ENCODE results near the gene IRF4.
A peak's percentile ranks its signal among the peaks of the same experiment; 100 is the strongest.
"Not testable (repeated sequence)": the region's sequence is repeated elsewhere in the genome, so short reads cannot be mapped to it uniquely, and the experiment has no call there.

Gene IRF4

DNA sequence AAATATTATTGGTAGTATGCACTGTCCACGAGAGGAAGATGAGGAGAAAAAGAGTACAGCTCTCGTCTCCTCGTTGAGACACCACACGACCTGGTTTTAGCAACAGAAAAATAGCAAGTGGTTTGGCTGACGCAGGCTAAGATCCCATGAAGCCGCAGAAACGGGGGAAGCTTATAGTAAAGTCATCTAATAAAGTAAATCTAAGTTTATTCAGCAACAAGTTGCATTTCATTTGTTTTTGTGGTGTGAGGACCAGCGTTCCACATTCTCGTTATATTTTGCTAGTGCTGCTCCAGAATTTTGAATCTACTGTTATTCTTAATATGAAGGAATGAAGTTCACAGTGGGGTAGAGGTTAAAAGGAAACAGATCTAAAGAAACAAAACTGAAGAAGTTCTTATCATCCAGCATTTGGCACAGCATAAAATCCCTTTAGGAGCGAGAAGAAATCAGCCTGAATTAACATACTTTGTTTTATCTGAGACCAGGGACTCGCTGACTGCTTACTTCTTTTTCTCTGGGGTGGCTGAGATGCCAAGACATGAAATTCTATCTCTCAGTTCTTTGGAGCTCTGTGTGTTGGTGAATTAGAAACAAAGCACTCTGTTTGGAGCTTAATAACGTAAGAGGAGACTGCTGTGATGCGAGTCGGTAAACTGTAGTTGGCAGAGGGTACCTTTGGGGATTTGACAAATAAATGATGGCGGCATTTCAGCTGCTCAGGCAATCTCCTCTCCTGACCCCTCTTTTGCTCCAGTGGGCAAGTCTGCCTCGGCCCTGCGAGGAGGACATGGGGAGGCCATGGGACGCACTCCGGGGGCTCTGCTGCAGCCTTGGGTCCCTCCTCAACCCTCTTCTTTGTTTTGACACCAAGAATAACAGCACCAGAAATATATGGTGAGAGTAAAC, 24.9 kb upstream of the IRF4 start:
- DNase-seq: peak; percentile 36

DNA sequence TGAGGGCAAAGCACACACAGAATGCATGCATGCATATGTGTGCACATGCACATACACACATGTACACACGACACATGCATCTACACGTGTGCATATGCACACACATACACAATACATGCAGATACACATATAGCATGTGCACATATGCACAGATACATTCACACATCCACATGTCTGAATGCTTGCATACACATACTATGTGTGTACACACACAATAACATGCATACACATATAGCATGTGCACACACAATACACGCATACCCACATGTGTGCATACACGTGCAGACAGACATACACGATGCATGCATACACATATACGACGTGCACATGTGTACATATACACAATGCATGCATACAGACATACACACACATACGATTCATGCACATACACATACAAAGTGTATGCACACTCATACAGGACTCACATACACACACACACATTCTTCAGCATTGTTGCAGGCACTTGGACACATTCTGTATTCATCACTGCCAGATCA, 24.2 kb upstream of the IRF4 start:
- no peak for DNase-seq

DNA sequence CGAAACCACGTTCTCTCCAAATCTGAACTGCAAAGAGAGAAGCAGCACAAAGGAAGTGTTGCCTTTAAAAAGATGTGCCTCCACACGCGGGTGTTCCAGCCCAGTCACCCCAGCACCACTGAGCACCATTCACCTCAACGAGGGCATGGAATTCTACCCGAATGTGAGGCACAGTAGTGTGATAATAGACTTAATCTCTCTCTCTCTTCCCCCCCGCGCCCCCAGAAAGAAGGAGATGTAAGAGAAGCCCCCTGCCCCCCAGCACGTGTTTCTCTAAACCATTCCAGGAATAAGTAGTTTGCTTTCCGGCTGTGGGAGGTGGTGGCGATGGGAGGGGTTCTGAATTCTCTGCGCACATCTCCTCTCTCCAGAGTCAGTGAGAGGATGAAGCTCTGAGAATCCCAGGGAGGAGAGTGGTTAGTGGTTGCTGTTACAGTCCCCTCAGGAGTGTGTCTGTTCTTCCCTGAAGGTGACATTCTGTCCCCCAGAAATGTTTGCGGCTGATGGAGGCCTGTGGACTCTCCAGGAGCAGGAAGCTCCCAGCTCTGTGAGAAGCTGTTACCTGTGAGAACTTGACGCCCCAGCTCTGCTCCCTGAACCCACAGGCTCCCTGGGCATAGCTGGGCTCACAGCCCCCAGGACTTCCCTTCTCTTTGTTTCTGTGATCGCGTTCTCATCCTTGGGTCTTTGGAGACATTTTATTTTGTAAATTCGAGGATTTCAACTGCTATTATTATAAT, 23.5 kb upstream of the IRF4 start:
- no peak for DNase-seq

DNA sequence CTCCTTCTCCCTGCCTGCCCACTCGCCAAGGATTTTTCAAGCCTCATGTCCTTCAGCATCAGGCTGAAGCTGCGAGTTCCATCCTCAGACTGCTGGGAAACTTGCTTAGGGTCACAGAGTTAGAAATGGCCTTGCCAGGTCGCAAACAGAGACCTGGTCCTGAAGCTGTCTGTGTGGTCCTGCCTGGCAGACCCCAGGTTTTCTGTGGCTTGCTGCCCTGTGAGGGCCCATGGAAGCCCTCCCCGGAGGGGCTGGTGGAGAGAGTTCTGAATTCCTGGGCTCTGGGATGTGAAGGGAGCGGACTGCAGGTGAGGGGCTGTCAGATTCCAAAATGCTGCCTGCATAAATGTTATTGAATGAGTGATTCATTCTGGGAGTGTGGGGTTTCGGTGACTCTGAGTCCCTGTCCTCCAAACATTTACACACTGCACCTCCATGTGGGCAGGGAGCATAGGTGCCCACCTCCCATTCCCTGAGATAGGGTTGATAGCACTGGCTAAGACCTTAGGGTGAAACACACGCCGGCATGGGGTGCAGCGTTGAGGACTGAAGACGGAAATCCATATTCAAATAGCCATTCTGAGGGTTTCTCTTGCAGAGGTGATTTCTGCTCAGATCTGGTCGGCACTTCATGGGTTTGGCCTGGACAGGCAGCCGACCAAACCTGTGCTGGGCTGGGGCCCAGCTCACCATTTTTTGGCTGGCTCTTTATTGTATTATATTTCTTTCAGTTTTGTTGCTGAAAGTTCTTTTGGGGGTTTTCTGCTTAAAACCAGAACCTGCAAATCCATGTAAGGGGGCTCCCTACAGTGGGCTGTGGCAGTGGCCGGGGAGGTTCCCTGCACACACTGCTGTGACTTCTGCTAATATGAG, 21.8 kb upstream of the IRF4 start:
- DNase-seq: no peak

DNA sequence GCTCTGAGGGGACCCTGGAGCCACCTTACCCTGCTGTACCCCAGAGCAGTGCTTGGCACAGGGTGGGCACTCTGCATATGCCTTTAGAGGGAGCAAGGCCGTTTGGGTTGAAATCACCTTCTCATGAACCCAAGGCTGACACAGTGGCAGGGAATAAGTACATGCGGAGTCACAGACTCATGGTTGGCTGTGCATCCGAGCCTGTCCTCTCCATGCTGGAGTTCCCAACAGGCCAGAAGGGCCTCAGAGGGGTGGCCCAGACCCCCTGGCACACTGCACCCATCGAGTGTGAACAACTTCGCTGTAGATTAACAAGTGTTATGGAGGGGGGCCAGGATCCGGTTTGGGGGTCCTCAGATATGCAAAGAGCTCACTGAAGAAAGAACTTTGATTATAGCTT, 21.0 kb upstream of the IRF4 start:
- no peak for DNase-seq

DNA sequence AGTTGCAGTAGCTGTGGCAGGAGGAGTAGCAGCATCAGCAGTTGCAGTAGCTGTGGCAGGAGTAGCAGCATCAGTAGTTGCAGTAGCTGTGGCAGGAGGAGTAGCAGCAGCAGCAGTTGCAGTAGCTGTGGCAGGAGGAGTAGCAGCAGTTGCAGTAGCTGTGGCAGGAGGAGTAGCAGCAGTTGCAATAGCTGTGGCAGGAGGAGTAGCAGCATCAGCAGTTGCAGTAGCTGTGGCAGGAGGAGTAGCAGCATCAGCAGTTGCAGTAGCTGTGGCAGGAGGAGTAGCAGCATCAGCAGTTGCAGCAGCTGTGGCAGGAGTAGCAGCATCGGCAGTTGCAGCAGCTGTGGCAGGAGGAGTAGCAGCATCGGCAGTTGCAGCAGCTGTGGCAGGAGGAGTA, 19.7 kb upstream of the IRF4 start:
- not testable (repeated sequence) for DNase-seq

DNA sequence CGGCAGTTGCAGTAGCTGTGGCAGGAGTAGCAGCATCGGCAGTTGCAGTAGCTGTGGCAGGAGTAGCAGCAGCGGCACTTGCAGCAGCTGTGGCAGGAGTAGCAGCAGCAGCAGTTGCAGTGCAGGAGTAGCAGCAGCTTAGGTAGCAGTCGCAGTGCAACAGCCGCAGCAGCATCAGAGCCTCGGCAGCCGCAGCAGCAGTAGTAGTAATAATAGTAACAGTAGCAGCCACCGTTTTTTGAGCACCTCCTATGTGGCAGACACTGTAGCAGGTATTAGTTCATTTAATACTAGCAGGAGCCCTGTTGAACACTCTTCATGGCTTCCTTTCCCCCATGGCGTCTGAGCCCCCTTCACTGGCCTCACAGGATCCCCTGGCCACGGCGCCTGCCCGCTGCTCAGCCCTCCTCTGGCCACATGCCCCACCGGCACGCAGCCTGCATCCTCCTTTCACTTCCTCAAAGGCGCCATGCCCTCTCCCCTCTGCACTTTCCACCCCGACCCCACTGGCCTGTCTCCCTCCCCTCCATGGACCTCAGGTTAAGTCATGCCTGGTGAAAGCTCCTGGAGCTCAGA, 19.1 kb upstream of the IRF4 start:
- no peak for DNase-seq

DNA sequence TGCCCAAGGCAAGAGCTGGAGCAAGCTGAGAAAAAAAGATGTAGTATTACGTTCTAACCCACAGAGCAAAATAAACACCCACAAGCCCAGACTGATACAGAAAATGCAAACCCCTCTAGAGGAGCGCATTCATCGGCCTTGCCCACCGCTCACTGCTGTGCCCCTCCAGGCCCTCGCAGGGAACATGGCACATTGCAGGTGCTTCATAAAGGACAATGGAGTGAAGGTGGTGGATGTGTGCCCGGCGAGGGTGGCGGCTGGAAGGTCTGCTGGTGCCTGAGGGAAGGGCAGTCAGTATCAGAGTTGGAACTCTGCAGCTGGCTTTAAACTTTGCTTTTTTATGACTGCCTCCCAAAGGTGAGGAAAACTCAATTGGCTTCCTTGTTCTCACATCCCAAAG, 18.5 kb upstream of the IRF4 start:
- no peak for DNase-seq

DNA sequence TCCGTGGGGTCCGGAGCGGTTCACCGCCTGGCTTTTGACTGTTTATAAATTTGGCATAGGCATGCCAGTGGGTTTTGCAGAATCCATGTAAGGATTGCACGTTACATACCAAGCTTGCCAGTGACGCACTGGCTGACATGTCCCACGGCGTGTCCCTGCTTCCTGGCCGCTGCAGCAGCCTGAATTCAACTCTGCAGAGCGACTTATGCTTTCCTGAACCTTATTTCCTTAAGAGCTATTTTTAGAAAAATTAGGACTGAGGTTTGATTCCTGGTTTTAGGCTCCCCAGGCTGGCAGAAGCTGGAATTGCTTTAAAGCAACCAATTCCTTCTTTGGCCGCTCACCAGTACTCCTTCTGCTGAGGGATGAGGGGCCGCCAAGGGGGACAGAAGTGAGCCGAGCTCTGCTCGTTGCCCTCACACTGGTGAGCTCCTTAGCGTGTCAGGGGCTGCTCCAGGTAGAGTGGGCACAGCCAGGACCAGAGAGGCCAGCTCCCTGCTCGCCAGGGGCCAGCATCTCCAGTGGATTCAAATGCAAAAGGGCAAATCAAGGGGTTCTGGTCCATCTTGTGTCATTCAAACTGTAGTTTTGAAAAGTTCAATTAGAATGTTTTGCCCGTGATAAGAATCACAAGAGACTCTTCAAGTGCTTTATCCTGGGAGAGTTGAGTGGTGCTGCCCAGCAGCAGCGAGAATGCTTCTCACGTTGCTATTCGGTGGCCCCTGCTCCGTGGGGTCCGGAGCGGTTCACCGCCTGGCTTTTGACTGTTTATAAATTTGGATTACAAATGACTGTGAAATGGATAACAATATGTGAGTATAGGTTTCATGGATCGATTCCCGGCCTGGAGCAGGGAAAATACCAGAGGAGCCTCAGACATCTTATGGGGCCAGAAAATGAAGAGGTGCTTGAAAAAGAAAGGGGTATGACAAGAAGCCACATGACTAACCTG, 17.5 kb upstream of the IRF4 start:
- no peak for DNase-seq

DNA sequence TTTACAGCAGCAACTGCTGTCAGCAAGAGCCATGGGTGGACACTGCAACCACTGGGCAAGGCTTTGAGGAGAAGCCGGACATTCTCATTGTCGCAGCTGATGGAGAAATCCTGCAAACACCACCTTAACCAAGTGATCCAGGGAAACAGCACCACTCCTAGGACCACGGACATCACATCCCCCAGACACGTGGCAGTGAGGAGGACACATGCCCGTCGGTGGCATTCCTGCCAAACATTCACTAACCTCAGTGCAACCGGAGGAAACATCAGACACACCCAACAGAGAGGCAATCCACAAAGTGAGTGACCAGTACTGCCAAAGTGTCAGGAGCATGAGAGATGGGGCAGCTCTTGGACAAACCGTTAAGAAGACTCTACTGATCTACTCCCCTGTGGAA, 16.6 kb upstream of the IRF4 start:
- no peak for DNase-seq

DNA sequence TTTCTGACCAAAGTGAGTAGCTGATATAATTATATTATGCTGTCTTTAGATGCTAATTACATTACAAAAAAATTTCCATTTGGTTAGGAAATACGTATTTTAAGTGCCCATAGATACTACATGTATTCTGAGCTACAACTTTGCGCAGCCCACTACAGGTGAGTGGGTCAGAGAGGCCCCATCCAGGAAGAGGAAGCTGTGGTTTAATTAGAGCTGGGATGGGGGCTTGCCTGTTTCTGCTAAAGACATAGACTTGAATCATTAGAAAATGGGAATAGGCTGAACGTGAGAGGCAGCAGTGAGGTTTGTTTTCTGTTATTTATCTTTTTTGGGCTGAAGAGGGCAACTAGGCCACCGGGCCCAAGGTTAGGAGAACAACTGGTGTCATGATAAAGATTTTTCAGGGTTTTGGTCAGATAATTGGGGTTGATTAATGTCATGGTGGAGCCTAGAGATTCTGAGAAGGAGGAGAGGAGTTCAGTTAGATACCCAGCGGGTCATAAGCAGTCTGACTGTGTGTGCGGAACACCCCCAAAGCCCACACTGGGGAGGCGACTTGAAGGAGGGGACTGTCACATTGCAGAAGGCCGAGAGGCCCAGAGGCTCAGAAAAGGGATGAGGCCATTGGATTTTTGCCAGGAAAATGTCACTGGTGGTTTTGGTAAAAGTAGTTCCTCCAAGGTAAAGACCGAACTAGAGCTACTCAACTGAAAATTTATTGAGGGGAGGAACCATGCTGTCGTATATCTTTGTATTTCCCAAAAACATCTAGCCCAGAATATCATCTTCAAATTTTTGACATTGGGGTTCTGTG, 14.5 kb upstream of the IRF4 start:
- no peak for DNase-seq

DNA sequence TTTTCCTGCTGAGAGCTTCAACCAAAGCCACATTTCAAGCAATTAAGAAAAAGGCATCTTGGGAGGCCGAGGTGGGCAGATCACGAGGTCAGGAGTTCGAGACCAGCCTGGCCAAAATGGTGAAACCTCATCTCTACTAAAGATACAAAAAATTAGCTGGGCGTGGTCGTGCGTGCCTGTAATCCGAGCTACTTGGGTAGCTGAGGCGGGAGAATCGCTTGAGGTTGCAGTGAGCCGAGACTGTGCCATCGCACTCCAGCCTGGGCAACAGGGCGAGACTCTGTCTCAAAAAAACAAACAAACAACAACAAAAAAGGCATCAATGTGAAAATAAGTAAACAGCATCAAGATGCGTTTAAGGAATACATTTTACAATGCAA, 13.9 kb upstream of the IRF4 start:
- not testable (repeated sequence) for DNase-seq

DNA sequence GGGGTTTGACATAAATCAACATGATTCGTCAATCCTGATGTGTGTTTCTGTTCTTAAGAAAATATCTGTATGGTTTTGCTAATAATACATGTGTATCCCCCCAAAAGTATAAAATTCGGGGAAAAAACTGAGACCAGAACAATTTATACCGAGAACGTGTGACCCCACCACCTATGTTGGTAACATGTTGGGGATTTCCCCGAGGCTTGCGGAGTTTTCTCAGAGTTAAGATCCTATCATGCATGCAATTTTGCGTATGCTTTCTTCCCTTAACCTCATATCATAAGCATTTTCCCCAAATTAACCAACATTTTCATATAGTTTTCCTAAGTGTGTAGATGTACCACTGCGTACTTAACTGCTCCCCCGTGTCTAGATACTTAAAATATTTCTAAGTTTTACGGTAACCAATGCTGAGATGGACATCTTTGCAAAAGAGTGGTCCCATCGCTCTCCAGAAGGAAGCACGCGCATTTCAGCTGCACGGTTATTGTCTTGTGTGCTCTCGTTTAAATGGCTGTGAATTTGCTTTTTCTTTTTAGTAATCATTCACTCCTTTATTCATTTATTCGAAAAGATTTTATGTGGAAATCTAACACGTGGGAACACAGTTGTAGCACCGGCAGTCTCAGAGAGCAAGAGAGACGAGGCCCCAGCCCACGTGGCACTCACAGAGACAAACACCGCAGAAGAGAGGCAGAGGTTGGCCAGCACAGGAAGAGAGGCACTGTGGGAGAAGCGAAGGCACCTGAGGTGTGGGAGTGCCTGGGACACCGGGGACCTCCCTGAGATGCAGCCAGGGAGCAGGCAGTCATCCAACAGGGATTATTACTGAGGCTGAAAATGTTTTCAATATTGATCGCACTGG, 13.2 kb upstream of the IRF4 start:
- DNase-seq: no peak

DNA sequence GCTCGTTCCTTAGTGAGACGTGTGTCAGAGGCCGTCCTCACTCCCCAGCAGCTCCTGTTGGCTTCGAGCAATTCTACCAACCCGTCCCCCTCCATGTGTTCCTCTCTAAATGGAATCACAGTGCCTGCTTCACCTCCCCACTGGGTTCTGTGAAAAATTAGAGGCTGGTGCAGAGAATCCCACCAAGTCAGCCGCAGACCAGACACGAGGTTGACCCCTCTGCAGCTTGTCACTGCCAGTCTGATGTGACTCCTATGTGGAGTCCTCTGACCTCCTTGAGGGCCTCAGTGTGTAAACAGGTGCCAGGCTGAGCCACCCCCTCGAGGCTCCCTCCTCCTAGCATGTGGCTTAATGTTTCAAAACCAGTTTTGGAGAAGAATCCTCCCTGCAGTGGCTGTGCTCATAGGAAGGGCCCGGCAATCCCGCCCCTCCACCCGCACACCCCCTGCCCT, 12.6 kb upstream of the IRF4 start:
- DNase-seq: no peak

DNA sequence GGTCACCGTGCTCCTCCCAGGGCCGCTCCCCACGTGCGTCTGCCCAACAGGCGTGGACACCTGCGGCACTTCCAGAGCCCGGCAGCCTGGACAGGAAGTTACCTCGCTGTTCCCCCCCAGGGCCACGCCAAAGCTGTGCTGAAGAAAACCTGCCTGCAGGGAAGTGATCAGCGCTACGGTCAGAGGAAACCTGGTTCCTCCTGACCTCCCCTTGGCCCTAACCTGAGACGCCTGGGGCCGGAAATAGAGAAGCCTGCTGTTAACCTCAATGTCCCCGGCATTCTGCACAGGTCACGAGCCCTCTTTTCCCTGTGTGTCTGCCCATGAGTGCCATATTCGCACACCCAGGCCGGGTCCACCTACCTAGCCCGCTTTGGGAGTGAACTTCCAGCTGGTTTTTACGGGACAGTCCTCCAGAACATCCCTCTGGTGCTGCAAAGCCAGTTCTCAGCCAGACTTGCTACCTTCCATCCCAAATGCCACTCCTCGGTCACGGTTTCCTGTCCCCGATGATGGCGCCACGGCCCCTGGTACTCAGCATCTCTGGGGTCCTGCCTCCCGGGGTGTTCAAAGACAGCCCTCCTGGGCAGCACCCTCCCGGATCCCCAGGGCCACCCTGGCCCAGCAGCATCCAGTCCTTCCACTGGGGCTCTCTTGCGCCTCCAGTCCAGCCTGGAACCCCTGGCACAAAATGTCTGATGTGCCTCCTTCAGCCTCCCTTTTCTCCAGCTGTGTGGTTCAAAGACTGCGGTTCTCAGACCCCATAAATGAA, 12.0 kb upstream of the IRF4 start:
- DNase-seq: no peak

DNA sequence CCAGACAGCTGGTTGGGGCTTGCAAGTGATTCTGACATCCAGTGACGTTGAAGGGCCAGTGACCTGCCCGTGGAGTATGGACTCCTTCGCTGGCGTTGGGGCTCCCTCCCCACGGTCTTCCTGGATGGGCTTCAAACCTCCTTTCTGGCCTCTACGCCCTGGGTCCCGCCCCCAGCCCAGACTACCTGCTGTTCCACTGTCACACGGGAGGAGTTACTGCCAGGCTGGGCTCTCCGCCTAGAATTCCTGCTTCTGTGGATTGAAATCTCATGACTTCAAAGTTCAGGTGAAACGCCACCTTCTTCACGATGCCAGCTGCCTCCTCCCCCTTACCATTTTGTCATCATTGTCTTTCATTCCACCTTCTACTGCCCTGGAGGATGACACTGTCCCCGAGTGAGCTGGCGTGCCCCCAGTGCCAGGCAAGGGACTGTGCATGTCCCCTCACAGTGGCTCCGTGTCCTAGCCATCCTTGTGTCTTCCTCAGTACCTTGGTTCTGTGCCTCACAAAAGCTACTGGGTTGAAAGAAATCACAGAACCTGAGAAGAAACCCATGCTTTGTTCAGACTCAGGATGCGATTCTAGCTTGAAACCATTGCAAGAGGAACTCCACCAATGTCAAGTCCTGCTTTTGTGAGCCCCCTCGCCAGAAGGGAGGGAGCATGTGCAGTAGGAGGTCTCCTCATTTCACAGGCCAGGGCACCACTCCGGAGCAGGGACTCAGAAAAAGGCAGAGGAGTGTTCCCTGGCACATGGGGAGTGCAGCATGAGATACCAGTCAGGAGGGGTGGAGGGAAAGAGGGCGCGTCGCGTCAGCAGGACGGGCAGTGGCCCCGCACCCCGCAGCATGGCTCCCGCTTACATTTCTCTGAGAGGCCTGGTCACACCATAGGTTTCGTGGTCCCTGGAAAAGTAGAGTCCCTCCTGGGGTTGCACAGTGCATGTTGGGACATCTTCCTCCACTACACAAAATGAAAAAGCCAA, 11.0 kb upstream of the IRF4 start:
- DNase-seq: no peak

DNA sequence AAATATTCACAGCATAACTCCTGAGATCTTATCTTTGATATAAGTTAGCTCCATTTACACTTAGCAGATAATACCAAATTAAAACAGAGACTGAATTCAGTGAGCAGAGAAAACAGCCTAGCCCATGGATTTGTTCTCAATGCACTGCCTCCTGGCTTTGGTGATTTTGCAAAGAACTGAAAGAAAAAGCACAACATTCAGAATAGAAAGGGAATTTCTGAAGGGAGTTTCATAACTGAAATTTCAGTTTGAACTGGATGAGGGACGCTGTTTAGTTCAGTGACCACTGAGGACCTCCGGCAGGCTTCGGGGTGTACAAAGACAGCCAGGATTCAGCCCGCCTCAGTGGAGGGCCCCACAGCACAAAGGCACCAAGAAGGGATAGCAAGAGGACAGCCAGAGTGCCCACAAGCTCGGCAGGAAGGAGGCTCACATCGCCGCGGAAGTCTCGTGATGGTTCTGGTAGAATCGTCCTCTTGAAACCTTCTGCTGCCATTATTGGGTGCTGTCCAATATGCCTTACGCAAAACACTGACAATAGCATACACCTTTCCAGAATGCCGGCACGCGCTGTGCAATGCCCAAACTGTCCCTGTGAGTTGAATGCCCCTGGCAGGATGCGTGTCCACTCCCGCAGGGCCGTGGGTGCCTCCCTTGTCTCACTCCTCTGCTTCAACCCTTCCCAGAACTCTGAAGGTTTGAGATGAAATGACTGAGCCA, 9.7 kb upstream of the IRF4 start:
- DNase-seq: no peak

Data from retina (tissue), 1 donor.